Upper lobe of left lung (tissue), 6 donors: Measurements from ENCODE around the gene SLC2A11. TPM values are rescaled to one million over a fixed set of nuclear protein-coding genes. Genes with fewer than 3 reads are reported as not detected.

ENCODE experiments used
- ATAC-seq, 2 donors: fragments of 200-7000 bp; cut with Tn5 transposase; one replicate each; pipeline ENCODE4 v1.9.1; 2022; ENCODE audit warnings: mild to moderate bottlenecking in 2 of 2, moderate library complexity in 2 of 2; ENCODE audit not compliant: low FRiP score in 2 of 2
- DNase-seq, 2 donors: peaks; one replicate each; pipeline ENCODE4 v3.0.0-alpha.2; 2019 to 2020
- H3K27ac ChIP-seq, 4 donors: fragments of 200-600 bp; sonication (generic); one replicate each; pipeline ENCODE4 v1.5.1; 2016 to 2019
- H3K27me3 ChIP-seq, 4 donors: fragments of 200-600 bp; sonication (generic); one replicate each; pipeline ENCODE4 v1.5.1; 2017 to 2019
- H3K36me3 ChIP-seq, 4 donors: fragments of 200-600 bp; sonication (generic); one replicate each; pipeline ENCODE4 v1.5.1; 2016 to 2019
- H3K4me1 ChIP-seq, 4 donors: fragments of 200-600 bp; sonication (generic); one replicate each; pipeline ENCODE4 v1.5.1; 2018 to 2019
- H3K4me3 ChIP-seq, 4 donors: fragments of 200-600 bp; sonication (generic); one replicate each; pipeline ENCODE4 v1.5.1; 2017 to 2019; ENCODE audit warnings: mild to moderate bottlenecking in 2 of 4, moderate library complexity in 1 of 4
- H3K9me3 ChIP-seq, 4 donors: fragments of 200-600 bp; sonication (generic); one replicate each; pipeline ENCODE4 v1.5.1; 2018 to 2019
- CTCF ChIP-seq, 6 experiments: fragments of 450-650 bp in 4 of 6; fragments of 200-600 bp in 2 of 6; sonication (generic) in 2 of 6; IDR thresholded peaks; one replicate each; pipeline ENCODE4 v1.5.1; 2016 to 2019; ENCODE audit warnings: antibody characterized with exemption in 6 of 6
- EP300 ChIP-seq, 4 donors: sonication (generic); formaldehyde crosslinking; IDR thresholded peaks; one replicate each; pipeline ENCODE4 v1.5.1; 2017; ENCODE audit warnings: antibody characterized with exemption in 4 of 4, control low read depth in 2 of 4
- POLR2A ChIP-seq, 4 donors: fragments of 450-650 bp; IDR thresholded peaks; one replicate each; pipeline ENCODE4 v1.5.1; 2016 to 2017; ENCODE audit warnings: antibody characterized with exemption in 4 of 4, mild to moderate bottlenecking in 2 of 4
- POLR2AphosphoS5 ChIP-seq, 2 donors: sonication (generic); formaldehyde crosslinking; IDR thresholded peaks; one replicate each; pipeline ENCODE4 v1.5.1; 2017; ENCODE audit warnings: antibody characterized with exemption in 2 of 2
- WGBS, 2 donors: methylation state at CpG; one replicate each; pipeline ENCODE4 v1.1.5; 2017 to 2018; 5-methylcytosine and 5-hydroxymethylcytosine counted together
- total RNA-seq, 6 donors: library from RNA; depleted of rRNA in 4 of 6; stranded (reverse); fragments of >200 nt in 4 of 6; gene quantifications; one replicate each; pipeline versions ENCODE4 v1.1.0 to v1.2.1, GENCODE V29; 2016 to 2021
- donor health status: DM: no; HTN: no; CAD: no; lungs with moderate emphysema.
- donor health status: DM: no; HTN: yes; CAD: no; lungs with severe emphysema.

Gene SLC2A11
- total RNA-seq, 6 donors from 2014 or later = 9.9 to 31.4 (median 16.5) TPM

DNA sequence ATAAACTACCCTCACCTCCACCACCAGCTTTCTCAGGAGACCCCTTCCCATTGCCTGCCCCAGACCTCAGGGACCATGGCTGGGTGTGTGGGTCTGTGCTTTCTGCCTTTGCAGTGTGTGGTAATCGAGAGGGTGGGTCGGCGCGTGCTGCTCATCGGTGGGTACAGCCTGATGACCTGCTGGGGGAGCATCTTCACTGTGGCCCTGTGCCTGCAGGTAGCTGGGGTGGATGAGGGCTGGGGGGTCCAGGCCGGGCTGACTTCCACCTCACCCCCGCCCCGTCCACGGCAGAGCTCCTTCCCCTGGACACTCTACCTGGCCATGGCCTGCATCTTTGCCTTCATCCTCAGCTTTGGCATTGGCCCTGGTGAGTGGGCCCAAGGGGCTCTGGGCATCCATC is 26.0 kb downstream of the SLC2A11 start:
- TF ChIP-seq CTCF (IDR thresholded peaks at IDR 0.05) (no peak), POLR2AphosphoS5 (IDR thresholded peaks at IDR 0.05) (no peak), POLR2A (IDR thresholded peaks at IDR 0.05) (no peak), EP300 (IDR thresholded peaks at IDR 0.05) (no peak)
- Histone ChIP-seq H3K27me3 (no peaks in the 10 kb centered on the region), H3K36me3 (no peaks in the 10 kb centered on the region), H3K4me1 (no peaks in the 10 kb centered on the region), H3K27ac (no peak overlapping the region), H3K9me3 (no peaks in the 10 kb centered on the region), H3K4me3 (no peak overlapping the region)
- DNase-seq (peak in 1 of 2 donors; percentile 46), ATAC-seq (peak in 1 of 2 donors; percentile 15)
- 96% methylated on average over 9 of the region's 9 CpGs; no CpG with 5 or more reads in 1 of the 2 donors for WGBS, 2 donors

DNA sequence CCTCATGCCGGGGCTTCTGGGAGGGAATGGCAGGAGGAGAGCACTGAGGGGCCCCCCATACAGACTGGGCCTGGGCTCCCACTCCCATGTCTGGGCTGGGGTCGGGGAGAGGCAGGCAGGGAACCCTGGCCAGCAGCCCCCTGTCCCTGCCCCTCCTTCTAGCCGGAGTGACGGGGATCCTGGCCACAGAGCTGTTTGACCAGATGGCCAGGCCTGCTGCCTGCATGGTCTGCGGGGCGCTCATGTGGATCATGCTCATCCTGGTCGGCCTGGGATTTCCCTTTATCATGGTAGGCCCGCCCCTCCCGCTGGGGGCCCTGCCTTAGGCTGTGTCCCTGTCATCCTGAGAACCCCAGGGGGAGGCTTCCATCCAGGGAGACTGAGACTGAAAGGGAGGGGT is 26.5 kb downstream of the SLC2A11 start:
- Histone ChIP-seq H3K9me3 (no peaks in the 10 kb centered on the region), H3K4me3 (no peak overlapping the region), H3K27ac (no peak overlapping the region), H3K27me3 (no peaks in the 10 kb centered on the region), H3K4me1 (no peaks in the 10 kb centered on the region), H3K36me3 (no peaks in the 10 kb centered on the region)
- WGBS, 2 donors = 97% methylated on average over 9 of the region's 9 CpGs; no CpG with 5 or more reads in 1 of the 2 donors
- ATAC-seq = no peak
- no peak for TF ChIP-seq CTCF (IDR thresholded peaks at IDR 0.05)
- no peak for TF ChIP-seq EP300 (IDR thresholded peaks at IDR 0.05)
- no peak for TF ChIP-seq POLR2A (IDR thresholded peaks at IDR 0.05)
- no peak for TF ChIP-seq POLR2AphosphoS5 (IDR thresholded peaks at IDR 0.05)
- peak in 1 of 2 donors; percentile 55 for DNase-seq

DNA sequence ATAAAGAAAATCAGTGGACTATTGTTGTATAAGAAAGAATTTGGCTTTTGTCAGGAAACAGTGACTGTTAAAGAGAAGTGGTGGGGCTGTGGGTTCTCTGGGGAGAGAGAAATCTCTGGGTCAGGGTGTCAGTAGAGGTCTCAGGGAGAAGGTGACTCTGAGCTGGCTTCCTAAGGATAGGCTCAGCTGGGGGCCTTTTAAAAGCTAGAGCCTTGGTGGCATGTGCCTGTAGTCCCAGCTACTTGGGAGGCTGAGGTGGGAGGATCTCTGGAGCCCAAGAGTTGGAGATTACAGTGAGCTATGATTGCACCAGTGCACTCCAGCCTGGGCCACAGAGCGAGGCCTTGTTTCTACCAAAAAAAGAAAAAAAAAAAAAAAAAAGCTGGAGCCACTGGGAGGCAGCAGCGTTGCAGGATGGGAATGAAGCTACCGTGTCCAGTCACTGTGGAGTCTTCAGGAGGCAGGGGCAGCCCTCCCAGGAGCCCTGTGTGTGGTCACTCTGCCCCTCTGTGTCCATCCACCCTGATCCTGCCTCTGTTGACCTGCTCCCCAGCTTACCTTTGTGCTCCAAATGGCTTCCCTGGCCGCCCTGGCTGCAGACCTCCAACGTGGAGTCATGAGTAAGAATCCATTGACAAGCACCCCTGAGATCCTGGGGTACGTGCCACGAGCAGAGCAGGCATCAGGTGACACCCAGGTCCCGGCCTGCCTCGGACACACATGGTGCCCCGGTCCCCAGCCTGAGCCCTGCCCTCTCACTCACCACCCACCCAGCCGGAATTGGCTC is 31.1 kb downstream of the SLC2A11 start:
- peaks cover 0 to 8% (median 7%) of the 10 kb centered on the region in 4 donors for H3K4me1 ChIP-seq
- DNase-seq (peak in 1 of 2 donors; percentile 37), ATAC-seq (no peak)
- H3K27me3 ChIP-seq = no peaks in the 10 kb centered on the region
- no peaks in the 10 kb centered on the region for H3K9me3 ChIP-seq
- no peak overlapping the region for H3K4me3 ChIP-seq
- TF ChIP-seq POLR2A (IDR thresholded peaks at IDR 0.05) (no peak), EP300 (IDR thresholded peaks at IDR 0.05) (no peak), POLR2AphosphoS5 (IDR thresholded peaks at IDR 0.05) (no peak), CTCF (IDR thresholded peaks at IDR 0.05) (no peak)
- H3K36me3 ChIP-seq = no peaks in the 10 kb centered on the region
- no peak overlapping the region for H3K27ac ChIP-seq
- WGBS, 2 donors = 63 to 79% methylated on average over 7 to 11 of the region's 11 CpGs

- no peak for ATAC-seq
- H3K4me3 ChIP-seq = no peak overlapping the region
- H3K9me3 ChIP-seq = no peaks in the 10 kb centered on the region
- H3K27ac ChIP-seq = no peak overlapping the region
- TF ChIP-seq POLR2A (IDR thresholded peaks at IDR 0.05) (no peak), EP300 (IDR thresholded peaks at IDR 0.05) (no peak)
- no peaks in the 10 kb centered on the region for H3K27me3 ChIP-seq
- WGBS, 2 donors = 76 to 87% methylated on average over 4 of the region's 5 CpGs
- peaks cover 0 to 12% (median 8%) of the 10 kb centered on the region in 4 donors for H3K4me1 ChIP-seq
- peak in 1 of 2 donors; percentile 56 for DNase-seq
- no peaks in the 10 kb centered on the region for H3K36me3 ChIP-seq
These were observed 31.9 kb downstream of the SLC2A11 start for GRCh38 chr22:23889620-23890019.

DNA sequence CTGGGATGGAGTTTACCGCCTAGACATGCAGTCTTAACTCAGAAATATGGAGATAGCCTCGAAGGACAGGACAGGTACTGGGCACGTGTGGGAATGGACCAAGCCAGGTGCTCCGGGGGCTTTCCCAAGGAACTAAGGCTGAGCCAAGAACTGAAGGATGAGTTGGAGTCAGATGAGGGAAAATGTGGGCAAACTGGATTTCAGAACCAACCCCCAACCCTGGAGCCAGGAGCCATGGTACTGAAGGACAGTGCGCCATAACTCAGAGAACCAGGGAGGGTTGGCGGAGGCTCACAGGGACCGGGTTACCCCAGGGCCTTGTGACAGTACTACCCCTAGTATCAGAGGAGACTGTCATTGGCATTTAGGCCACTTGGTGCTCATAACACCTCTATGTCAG is 34.1 kb downstream of the SLC2A11 start:
- H3K4me3 ChIP-seq = no peak overlapping the region
- no peaks in the 10 kb centered on the region for H3K27me3 ChIP-seq
- 90 to 93% methylated on average over 7 of the region's 7 CpGs for WGBS, 2 donors
- TF ChIP-seq POLR2A (IDR thresholded peaks at IDR 0.05) = no peak
- no peak for TF ChIP-seq POLR2AphosphoS5 (IDR thresholded peaks at IDR 0.05)
- no peak for TF ChIP-seq EP300 (IDR thresholded peaks at IDR 0.05)
- no peak for TF ChIP-seq CTCF (IDR thresholded peaks at IDR 0.05)
- no peaks in the 10 kb centered on the region for H3K9me3 ChIP-seq
- DNase-seq (no peak), ATAC-seq (no peak)
- peaks cover 0 to 12% (median 9%) of the 10 kb centered on the region in 4 donors for H3K36me3 ChIP-seq
- peaks cover 17 to 27% (median 22%) of the 10 kb centered on the region in 4 donors for H3K4me1 ChIP-seq
- H3K27ac ChIP-seq = no peak overlapping the region
